ENCODE data around the gene BAIAP2. TPM values are rescaled to one million over a fixed set of nuclear protein-coding genes. Genes with fewer than 3 reads are reported as not detected.

The BAIAP2 gene
- total RNA-seq, 2 experiments from 2014 or later: 7.4 to 7.5 TPM

- Mint-ChIP-seq H3K9me3 (peaks cover 3% of the 10 kb centered on the region), H3K27me3 (peaks cover 34% of the 10 kb centered on the region), H3K4me1 (no peaks in the 10 kb centered on the region), H3K4me3 (no peak overlapping the region), H3K36me3 (no peaks in the 10 kb centered on the region), H3K27ac (no peak overlapping the region)
- POLR2A ChIA-PET: no interaction called here
- no peak for DNase-seq
- no peak for ATAC-seq (ENCODE audit: low read depth)
Measured at GRCh38 chr17:81031566-81032550, 3.1 kb upstream of the BAIAP2 start.

GRCh38 chr17:81032641-81033480 is 2.1 kb upstream of the BAIAP2 start:
- no peak for ATAC-seq (ENCODE audit: low read depth)
- Mint-ChIP-seq H3K36me3 (no peaks in the 10 kb centered on the region), H3K27me3 (peaks cover 31% of the 10 kb centered on the region), H3K4me1 (no peaks in the 10 kb centered on the region), H3K27ac (no peak overlapping the region), H3K9me3 (no peaks in the 10 kb centered on the region), H3K4me3 (peak overlapping the region; percentile 7)
- no peak for DNase-seq
- POLR2A ChIA-PET: interaction anchor here (2.0 kb wide), 1 partner anchor 15 kb away, joined by 9 read pairs; no protein-coding TSS in a partner anchor

- H3K9me3 Mint-ChIP-seq: no peaks in the 10 kb centered on the region
- H3K4me1 Mint-ChIP-seq: no peaks in the 10 kb centered on the region
- H3K27me3 Mint-ChIP-seq: peaks cover 31% of the 10 kb centered on the region
- no peak for ATAC-seq (ENCODE audit: low read depth)
- no peak for DNase-seq
- H3K36me3 Mint-ChIP-seq: no peaks in the 10 kb centered on the region
- H3K4me3 Mint-ChIP-seq: peak overlapping the region; percentile 47
- POLR2A ChIA-PET: interaction anchor here (1.5 to 2.0 kb wide), 2 partner anchors 16 to 189 kb away, joined by 3 to 9 read pairs; partner anchors contain the start of gene CEP131
- H3K27ac Mint-ChIP-seq: no peak overlapping the region
Measured at GRCh38 chr17:81033535-81034167, 1.3 kb upstream of the BAIAP2 start.

- Mint-ChIP-seq H3K27ac (no peak overlapping the region), H3K9me3 (no peaks in the 10 kb centered on the region), H3K36me3 (no peaks in the 10 kb centered on the region), H3K4me3 (peak overlapping the region; percentile 49), H3K27me3 (peaks cover 29% of the 10 kb centered on the region), H3K4me1 (no peaks in the 10 kb centered on the region)
- peak; percentile 21 for ATAC-seq (ENCODE audit: low read depth)
- POLR2A ChIA-PET: interaction anchor here (1.5 to 2.0 kb wide), 2 partner anchors 16 to 189 kb away, joined by 3 to 9 read pairs; partner anchors contain the start of gene CEP131
- DNase-seq: no peak
Measured at GRCh38 chr17:81034168-81034777, 678 bp upstream of the BAIAP2 start.

- Mint-ChIP-seq H3K9me3 (no peaks in the 10 kb centered on the region), H3K36me3 (no peaks in the 10 kb centered on the region), H3K4me1 (no peaks in the 10 kb centered on the region), H3K27ac (peak overlapping the region; percentile 32), H3K27me3 (peaks cover 29% of the 10 kb centered on the region), H3K4me3 (peak overlapping the region; percentile 66)
- DNase-seq (no peak), ATAC-seq (ENCODE audit: low read depth) (peak; percentile 17)
- POLR2A ChIA-PET: interaction anchor here (0.8 to 1.0 kb wide), 4 partner anchors 15 to 59 kb away, joined by 3 to 4 read pairs (median 4); no protein-coding TSS in a partner anchor
Measured at GRCh38 chr17:81035521-81036196, 708 bp downstream of the BAIAP2 start.

GRCh38 chr17:81036197-81036941 is 1.4 kb downstream of the BAIAP2 start:
- Mint-ChIP-seq H3K36me3 (no peaks in the 10 kb centered on the region), H3K9me3 (no peaks in the 10 kb centered on the region), H3K4me3 (peak overlapping the region; percentile 66), H3K27ac (no peak overlapping the region), H3K27me3 (peaks cover 29% of the 10 kb centered on the region), H3K4me1 (no peaks in the 10 kb centered on the region)
- no peak for DNase-seq
- no peak for ATAC-seq (ENCODE audit: low read depth)
- POLR2A ChIA-PET: interaction anchor here (1.0 kb wide), 1 partner anchor 16 kb away, joined by 4 read pairs; no protein-coding TSS in a partner anchor

GRCh38 chr17:81037026-81037797 is 2.3 kb downstream of the BAIAP2 start:
- POLR2A ChIA-PET: interaction anchor here (1.0 kb wide), 1 partner anchor 17 kb away, joined by 4 read pairs; no protein-coding TSS in a partner anchor
- Mint-ChIP-seq H3K9me3 (no peaks in the 10 kb centered on the region), H3K4me3 (no peak overlapping the region), H3K27me3 (peaks cover 27% of the 10 kb centered on the region), H3K4me1 (no peaks in the 10 kb centered on the region), H3K36me3 (no peaks in the 10 kb centered on the region), H3K27ac (no peak overlapping the region)
- no peak for DNase-seq
- ATAC-seq (ENCODE audit: low read depth): no peak

GRCh38 chr17:81037798-81038733 is 3.1 kb downstream of the BAIAP2 start:
- H3K4me1 Mint-ChIP-seq: no peaks in the 10 kb centered on the region
- DNase-seq: no peak
- H3K36me3 Mint-ChIP-seq: no peaks in the 10 kb centered on the region
- no peak overlapping the region for H3K27ac Mint-ChIP-seq
- no peak for ATAC-seq (ENCODE audit: low read depth)
- H3K4me3 Mint-ChIP-seq: no peak overlapping the region
- peaks cover 23% of the 10 kb centered on the region for H3K27me3 Mint-ChIP-seq
- POLR2A ChIA-PET: interaction anchor here (0.6 kb wide), 1 partner anchor 619 kb away, joined by 3 read pairs; no protein-coding TSS in a partner anchor
- no peaks in the 10 kb centered on the region for H3K9me3 Mint-ChIP-seq

- H3K4me3 Mint-ChIP-seq: no peak overlapping the region
- no peaks in the 10 kb centered on the region for H3K9me3 Mint-ChIP-seq
- no peaks in the 10 kb centered on the region for H3K36me3 Mint-ChIP-seq
- DNase-seq (no peak), ATAC-seq (ENCODE audit: low read depth) (no peak)
- H3K4me1 Mint-ChIP-seq: no peaks in the 10 kb centered on the region
- POLR2A ChIA-PET: interaction anchor here (1.1 kb wide), 1 partner anchor 21 kb away, joined by 3 read pairs; no protein-coding TSS in a partner anchor
- H3K27ac Mint-ChIP-seq: no peak overlapping the region
- peaks cover 12% of the 10 kb centered on the region for H3K27me3 Mint-ChIP-seq
Measured at GRCh38 chr17:81039096-81039495, 4.1 kb downstream of the BAIAP2 start.
